HepG2 (cell line): ENCODE results near the gene ATP8A2. TPM values are rescaled to one million over a fixed set of nuclear protein-coding genes. Genes with fewer than 3 reads are reported as not detected.

Experiments used
- ATAC-seq: fragments of 200-7000 bp; cut with Tn5 transposase; 3 replicates; pipeline ENCODE4 v1.9.1; 2020; ENCODE audit warnings: mild to moderate bottlenecking, moderate library complexity
- BruUV-seq: library from RNA; stranded (reverse); fragments of 400-500 nt; replicated peaks from 2 replicates; lab custom pipeline; 2021; lab: Mats Ljungman, UMichigan
- CTCF ChIA-PET: fragments of 300-600 bp; formaldehyde crosslinking; extraction: SDS; loops from one replicate; lab custom pipeline; 2021; ENCODE audit warnings: low total read pairs, inconsistent platforms, low intra/inter-chr PET ratio; lab: Yijun Ruan, JAX
- POLR2A ChIA-PET: fragments of 350-600 bp; sonication (Branson Sonifier 250); formaldehyde crosslinking; loops from one replicate; lab custom pipeline; 2020; ENCODE audit warnings: antibody characterized with exemption, inconsistent platforms; lab: Yijun Ruan, JAX
- DNase-seq: peaks from one replicate; pipeline ENCODE4 v3.0.0-alpha.2; 2015; ENCODE audit warnings: low spot score
- FAIRE-seq: peaks from 3 replicates; lab custom pipeline; 2011; peaks lifted over from hg19 to GRCh38; lab: Jason Lieb, UNC
- H2AFZ ChIP-seq: one replicate; pipeline ENCODE4 v1.6.1; 2011; ENCODE audit warnings: low read length, inconsistent platforms
- H3K27ac ChIP-seq: fragments of 300-600 bp; 3 replicates; pipeline ENCODE4 v1.8.0; 2011; ENCODE audit warnings: mixed run types, mild to moderate bottlenecking, mixed read lengths, low read length, inconsistent platforms; ENCODE audit not compliant: insufficient read depth; ENCODE audit errors: extremely low read length
- H3K27me3 ChIP-seq, 2 experiments: fragments of 200-600 bp in 1 of 2; 2 replicates in 1 of 2; 3 replicates in 1 of 2; pipeline versions ENCODE4 v1.6.0 to v1.8.0; 2011; ENCODE audit warnings: low read length in 2 of 2, mild to moderate bottlenecking in 2 of 2, moderate library complexity in 2 of 2, inconsistent platforms in 1 of 2; ENCODE audit not compliant: insufficient read depth in 2 of 2, control insufficient read depth in 1 of 2
- H3K36me3 ChIP-seq, 2 experiments: fragments of 200-600 bp in 1 of 2; replicated peaks in 1 of 2; 2 replicates in 1 of 2; 3 replicates in 1 of 2; pipeline versions ENCODE4 v1.5.1 to v1.8.0; 2011; ENCODE audit warnings: low read length in 2 of 2, inconsistent platforms in 1 of 2; ENCODE audit not compliant: insufficient read depth in 2 of 2, control insufficient read depth in 1 of 2
- H3K4me1 ChIP-seq: 2 replicates; pipeline ENCODE4 v1.5.1; 2012; ENCODE audit warnings: low read length, inconsistent platforms; ENCODE audit not compliant: insufficient read depth
- H3K4me2 ChIP-seq: 2 replicates; pipeline ENCODE4 v1.6.0; 2011; ENCODE audit warnings: low read depth, low read length, inconsistent platforms
- H3K4me3 ChIP-seq, 3 experiments: fragments of 200-600 bp in 1 of 3; sonication (generic), shearing (Covaris generic) in 1 of 3; replicated peaks in 1 of 3; 2 replicates each; pipeline ENCODE4 v1.5.1; 2011 to 2016; ENCODE audit warnings: low read length in 3 of 3, inconsistent platforms in 2 of 3, low read depth in 2 of 3, mild to moderate bottlenecking in 2 of 3, control low read depth in 1 of 3, mixed read lengths in 1 of 3; ENCODE audit not compliant: insufficient read depth in 1 of 3
- H3K79me2 ChIP-seq: one replicate; pipeline ENCODE4 v1.6.1; 2011; ENCODE audit warnings: low read length, inconsistent platforms; ENCODE audit not compliant: insufficient read depth
- H3K9ac ChIP-seq: 2 replicates; pipeline ENCODE4 v1.6.0; 2011; ENCODE audit warnings: mild to moderate bottlenecking, low read depth, low read length, inconsistent platforms; ENCODE audit not compliant: insufficient read depth
- H3K9me3 ChIP-seq: 2 replicates; pipeline ENCODE4 v1.5.1; 2012; ENCODE audit warnings: mild to moderate bottlenecking, low read length
- H4K20me1 ChIP-seq: 2 replicates; pipeline ENCODE4 v1.6.0; 2011; ENCODE audit warnings: inconsistent platforms, mild to moderate bottlenecking, low read length, moderate library complexity; ENCODE audit not compliant: insufficient read depth
- ELF3 ChIP-seq: IDR thresholded peaks from 2 replicates; pipeline ENCODE4 v1.6.1; 2016; ENCODE audit warnings: missing genetic modification reagents, missing compliant biosample characterization
- HOXA3 ChIP-seq: sonication (generic); formaldehyde crosslinking; IDR thresholded peaks from 2 replicates; pipeline ENCODE4 v1.5.0; 2020; ENCODE audit warnings: missing genetic modification reagents
- KDM3A ChIP-seq: IDR thresholded peaks from 2 replicates; pipeline ENCODE4 v1.6.1; 2018; ENCODE audit warnings: low read depth, missing compliant biosample characterization
- KLF13 ChIP-seq: sonication (generic); formaldehyde crosslinking; IDR thresholded peaks from 2 replicates; pipeline ENCODE4 v1.4.0; 2020; ENCODE audit warnings: mild to moderate bottlenecking, missing genetic modification reagents
- MZF1 ChIP-seq: sonication (generic); formaldehyde crosslinking; IDR thresholded peaks from 2 replicates; pipeline ENCODE4 v1.8.1; 2023; ENCODE audit warnings: mild to moderate bottlenecking, missing genetic modification reagents, borderline replicate concordance
- PAF1 ChIP-seq: IDR thresholded peaks from 2 replicates; pipeline ENCODE4 v1.6.1; 2016; ENCODE audit warnings: missing genetic modification reagents, missing compliant biosample characterization
- RARG ChIP-seq: sonication (generic); formaldehyde crosslinking; IDR thresholded peaks from 2 replicates; pipeline ENCODE4 v1.4.0; 2020; ENCODE audit warnings: low read depth, mild to moderate bottlenecking, missing genetic modification reagents
- STAG1 ChIP-seq: sonication (generic); formaldehyde crosslinking; IDR thresholded peaks from 2 replicates; pipeline ENCODE4 v1.4.0; 2020; ENCODE audit warnings: missing genetic modification reagents
- ZFX ChIP-seq: sonication (generic); formaldehyde crosslinking; IDR thresholded peaks from 2 replicates; pipeline ENCODE4 v1.4.0; 2020; ENCODE audit warnings: mild to moderate bottlenecking, low read depth, missing genetic modification reagents, moderate library complexity
- ZNF496 ChIP-seq: sonication (generic); formaldehyde crosslinking; IDR thresholded peaks from 2 replicates; pipeline ENCODE4 v1.8.1; 2023; ENCODE audit warnings: mild to moderate bottlenecking, moderate library complexity, missing genetic modification reagents; ENCODE audit not compliant: insufficient replicate concordance
- ZNF567 ChIP-seq: sonication (generic); formaldehyde crosslinking; IDR thresholded peaks from 2 replicates; pipeline ENCODE4 v1.8.1; 2023; ENCODE audit warnings: mild to moderate bottlenecking, missing genetic modification reagents, borderline replicate concordance
- WGBS: methylation state at CpG from one replicate; pipeline ENCODE4 v1.1.6; 2017; ENCODE audit warnings: low lambda C conversion rate; 5-methylcytosine and 5-hydroxymethylcytosine counted together
- in situ Hi-C: cut with HindIII; loops from 2 replicates; pipeline ENCODE4 v1.10.0; 2017; ENCODE audit warnings: low pct_unique_long_range_greater_than_20kb; ENCODE audit not compliant: extremely low pct_ligation_motif_present
- intact Hi-C: fragments of 100-400 bp; cut with micrococcal nuclease; formaldehyde crosslinking; loops from one replicate; pipeline ENCODE4 v1.10.0; 2022; ENCODE audit not compliant: unreplicated experiment
- polyA plus RNA-seq, 8 experiments: library from polyadenylated mRNA; depleted of rRNA in 3 of 8; stranded (reverse) in 7 of 8; unstranded in 1 of 8; fragments of >200 nt; fragmentation: Illumina TruSeq in 4 of 8; extraction: Trizol in 4 of 8; gene quantifications; 2 replicates each; pipeline versions ENCODE4 v1.2.1 to v1.2.3, GENCODE V29; 2011 to 2016; ENCODE audit warnings: low read depth in 4 of 8, missing spikeins in 1 of 8, mixed read lengths in 1 of 8; ENCODE audit not compliant: insufficient read depth in 1 of 8
- total RNA-seq, 5 experiments: library from RNA; depleted of rRNA; stranded (reverse); fragments of >200 nt; fragmentation: Illumina TruSeq; extraction: Trizol; gene quantifications; 2 replicates each; pipeline ENCODE4 v1.2.3, GENCODE V29; 2016; ENCODE audit warnings: low read depth in 1 of 5
- TF ChIP-seq, protein P1 (sequence below): sonication (generic); formaldehyde crosslinking; IDR thresholded peaks from 2 replicates; pipeline ENCODE4 v1.5.0; 2020; ENCODE audit warnings: mild to moderate bottlenecking, missing genetic modification reagents
- TF ChIP-seq, protein P2 (sequence below): IDR thresholded peaks from 2 replicates; pipeline ENCODE4 v1.6.1; 2016
- TF ChIP-seq, protein P3 (sequence below): sonication (generic); formaldehyde crosslinking; IDR thresholded peaks from 2 replicates; pipeline ENCODE4 v1.5.0; 2020; ENCODE audit warnings: missing genetic modification reagents

The ATP8A2 gene
- total and polyA plus RNA-seq, 2 of the 13 experiments (the other 11 are each of a cell fraction or from before 2014, with no cell fraction given) = 0.09 TPM; not detected in 1

DNA sequence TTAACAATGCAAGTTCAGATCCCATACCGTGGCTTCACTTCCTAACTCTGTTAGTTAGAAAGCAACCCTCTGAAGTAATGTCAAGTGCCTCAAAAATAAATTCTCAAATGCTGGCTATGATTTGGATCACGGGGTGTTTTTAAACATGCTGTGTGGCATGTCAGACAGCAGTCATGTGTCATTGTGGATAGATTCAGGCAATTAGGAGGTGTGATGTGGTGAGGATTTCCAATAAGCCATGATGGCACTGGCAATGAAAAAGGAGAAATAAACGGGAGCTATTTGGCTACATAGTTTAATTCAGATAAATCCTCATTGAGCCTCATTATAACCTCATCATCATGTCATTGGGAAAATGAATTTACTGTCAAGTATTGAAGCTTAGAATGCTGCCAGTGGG, 130.3 kb downstream of the ATP8A2 start (continued):
- TF ChIP-seq, protein P1, sequence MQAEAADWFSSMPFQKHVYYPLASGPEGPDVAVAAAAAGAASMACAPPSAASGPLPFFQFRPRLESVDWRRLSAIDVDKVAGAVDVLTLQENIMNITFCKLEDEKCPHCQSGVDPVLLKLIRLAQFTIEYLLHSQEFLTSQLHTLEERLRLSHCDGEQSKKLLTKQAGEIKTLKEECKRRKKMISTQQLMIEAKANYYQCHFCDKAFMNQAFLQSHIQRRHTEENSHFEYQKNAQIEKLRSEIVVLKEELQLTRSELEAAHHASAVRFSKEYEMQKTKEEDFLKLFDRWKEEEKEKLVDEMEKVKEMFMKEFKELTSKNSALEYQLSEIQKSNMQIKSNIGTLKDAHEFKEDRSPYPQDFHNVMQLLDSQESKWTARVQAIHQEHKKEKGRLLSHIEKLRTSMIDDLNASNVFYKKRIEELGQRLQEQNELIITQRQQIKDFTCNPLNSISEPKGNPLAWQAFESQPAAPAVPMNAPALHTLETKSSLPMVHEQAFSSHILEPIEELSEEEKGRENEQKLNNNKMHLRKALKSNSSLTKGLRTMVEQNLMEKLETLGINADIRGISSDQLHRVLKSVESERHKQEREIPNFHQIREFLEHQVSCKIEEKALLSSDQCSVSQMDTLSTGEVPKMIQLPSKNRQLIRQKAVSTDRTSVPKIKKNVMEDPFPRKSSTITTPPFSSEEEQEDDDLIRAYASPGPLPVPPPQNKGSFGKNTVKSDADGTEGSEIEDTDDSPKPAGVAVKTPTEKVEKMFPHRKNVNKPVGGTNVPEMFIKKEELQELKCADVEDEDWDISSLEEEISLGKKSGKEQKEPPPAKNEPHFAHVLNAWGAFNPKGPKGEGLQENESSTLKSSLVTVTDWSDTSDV (CRISPR knock-in tag) = no peak
- TF ChIP-seq ZNF496 (CRISPR knock-in tag) (no peak), HOXA3 (CRISPR knock-in tag) (no peak), KLF13 (CRISPR knock-in tag) (no peak)

DNA sequence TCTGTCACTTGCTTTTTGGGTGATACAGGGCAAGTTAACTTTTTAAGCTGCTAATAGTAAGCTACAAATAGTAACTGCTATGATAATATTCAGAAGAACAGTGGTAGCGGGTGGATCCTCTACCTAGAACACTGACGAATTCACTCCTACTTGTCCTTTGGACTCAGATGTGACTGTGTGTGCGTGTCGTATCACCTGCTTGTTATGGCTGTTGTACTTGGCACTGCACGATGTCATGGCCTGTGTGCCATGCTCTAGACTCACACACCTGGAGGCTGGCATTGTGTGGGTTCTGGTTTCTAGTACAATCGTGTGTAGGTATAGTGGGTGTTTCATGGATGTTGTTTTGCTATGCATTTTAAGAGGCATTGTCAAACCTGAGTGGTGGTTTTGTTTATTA, 130.8 kb downstream of the ATP8A2 start:
- in situ Hi-C loops (no loop called here), intact Hi-C loops (no loop called here)
- no peaks in the 10 kb centered on the region for H3K9me3 ChIP-seq
- ChIA-PET CTCF (no interaction called here), POLR2A (no interaction called here)
- no peak overlapping the region for H3K4me3 ChIP-seq
- H3K4me1 ChIP-seq = no peaks in the 10 kb centered on the region
- peak overlapping the region; percentile 11 for H2AFZ ChIP-seq
- 0% methylated on average over 5 of the region's 6 CpGs for WGBS
- H3K36me3 ChIP-seq = no peaks in the 10 kb centered on the region
- no peaks in the 10 kb centered on the region for H4K20me1 ChIP-seq
- no peak overlapping the region for H3K9ac ChIP-seq
- DNase-seq = no peak
- no TSS peak for BruUV-seq
- TF ChIP-seq RARG (no peak), ZNF567 (no peak), ZFX (CRISPR knock-in tag) (no peak), PAF1 (CRISPR knock-in tag) (no peak), KDM3A (CRISPR knock-in tag) (no peak), ELF3 (CRISPR knock-in tag) (no peak), STAG1 (no peak), MZF1 (CRISPR knock-in tag) (no peak)
- TF ChIP-seq, protein P2, sequence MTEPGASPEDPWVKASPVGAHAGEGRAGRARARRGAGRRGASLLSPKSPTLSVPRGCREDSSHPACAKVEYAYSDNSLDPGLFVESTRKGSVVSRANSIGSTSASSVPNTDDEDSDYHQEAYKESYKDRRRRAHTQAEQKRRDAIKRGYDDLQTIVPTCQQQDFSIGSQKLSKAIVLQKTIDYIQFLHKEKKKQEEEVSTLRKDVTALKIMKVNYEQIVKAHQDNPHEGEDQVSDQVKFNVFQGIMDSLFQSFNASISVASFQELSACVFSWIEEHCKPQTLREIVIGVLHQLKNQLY (CRISPR knock-in tag) = no peak
- TF ChIP-seq, protein P3, sequence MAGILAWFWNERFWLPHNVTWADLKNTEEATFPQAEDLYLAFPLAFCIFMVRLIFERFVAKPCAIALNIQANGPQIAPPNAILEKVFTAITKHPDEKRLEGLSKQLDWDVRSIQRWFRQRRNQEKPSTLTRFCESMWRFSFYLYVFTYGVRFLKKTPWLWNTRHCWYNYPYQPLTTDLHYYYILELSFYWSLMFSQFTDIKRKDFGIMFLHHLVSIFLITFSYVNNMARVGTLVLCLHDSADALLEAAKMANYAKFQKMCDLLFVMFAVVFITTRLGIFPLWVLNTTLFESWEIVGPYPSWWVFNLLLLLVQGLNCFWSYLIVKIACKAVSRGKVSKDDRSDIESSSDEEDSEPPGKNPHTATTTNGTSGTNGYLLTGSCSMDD (CRISPR knock-in tag) = no peak
- no peak overlapping the region for H3K4me2 ChIP-seq
- ATAC-seq = no peak
- H3K27ac ChIP-seq = no peak overlapping the region
- peaks cover 0 to 10% of the 10 kb centered on the region in 2 experiments; a peak in 2 of 5 replicates for H3K27me3 ChIP-seq
- no peak for FAIRE-seq
- H3K79me2 ChIP-seq = no peaks in the 10 kb centered on the region
